Measurements from ENCODE around the gene KIRREL3. TPM values are rescaled to one million over a fixed set of nuclear protein-coding genes. Genes with fewer than 3 reads are reported as not detected.

Gene KIRREL3
- total and polyA plus RNA-seq, 8 donors, result 0.06 to 1.1 (median 0.26) TPM; not detected in 2

DNA sequence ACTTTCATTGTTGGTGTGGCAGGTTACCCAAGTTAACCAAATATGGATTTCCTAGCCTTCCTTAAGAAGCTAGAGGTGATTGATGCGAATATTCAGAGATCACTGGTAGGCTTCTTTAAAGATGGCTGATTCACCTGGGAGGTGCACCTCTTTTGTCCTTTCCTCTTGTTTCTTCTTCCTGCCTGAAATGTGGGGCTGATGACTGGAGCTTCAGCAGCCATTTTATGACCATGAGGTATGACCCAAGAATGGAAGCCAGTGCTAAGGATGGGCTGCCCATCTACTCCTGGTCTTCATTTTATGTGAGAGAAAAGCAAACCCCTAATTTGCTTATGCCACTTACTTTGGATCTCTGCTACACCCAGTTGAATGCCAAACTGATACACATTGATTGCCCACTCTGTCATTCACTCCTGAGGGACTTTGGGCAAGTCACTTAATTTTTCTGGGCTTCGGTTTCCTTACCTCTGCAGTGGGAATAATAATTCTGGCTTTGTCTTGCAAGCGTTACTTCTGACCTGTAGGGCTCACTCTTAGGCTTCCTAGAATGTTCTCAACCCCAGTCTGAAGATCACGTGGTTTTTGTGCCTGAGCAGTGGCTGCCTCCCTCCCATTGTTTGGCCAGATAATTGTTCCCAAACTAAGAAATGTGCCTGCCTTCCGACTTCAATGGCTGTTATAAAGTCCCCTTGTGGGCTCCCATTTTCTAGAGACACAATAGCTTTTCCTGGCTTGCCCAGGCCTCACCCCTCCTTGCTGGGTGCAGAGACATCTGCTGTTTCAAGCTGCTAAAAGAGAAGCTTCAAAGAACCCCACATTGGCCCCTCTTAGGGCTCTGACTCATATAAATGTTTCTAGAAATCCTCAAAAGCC is 402.0 kb downstream of the KIRREL3 start:
- DNase-seq, result no peak
- Histone ChIP-seq H3K36me3 (no peaks in the 10 kb centered on the region), H3K27ac (no peak overlapping the region), H3K9me3 (no peaks in the 10 kb centered on the region), H3K4me1 (no peaks in the 10 kb centered on the region), H3K27me3 (no peaks in the 10 kb centered on the region), H3K4me3 (no peak overlapping the region)
- no peak for FAIRE-seq
- intact Hi-C loops (cut with DNase I), result no loop called here
- TF ChIP-seq, protein P1, sequence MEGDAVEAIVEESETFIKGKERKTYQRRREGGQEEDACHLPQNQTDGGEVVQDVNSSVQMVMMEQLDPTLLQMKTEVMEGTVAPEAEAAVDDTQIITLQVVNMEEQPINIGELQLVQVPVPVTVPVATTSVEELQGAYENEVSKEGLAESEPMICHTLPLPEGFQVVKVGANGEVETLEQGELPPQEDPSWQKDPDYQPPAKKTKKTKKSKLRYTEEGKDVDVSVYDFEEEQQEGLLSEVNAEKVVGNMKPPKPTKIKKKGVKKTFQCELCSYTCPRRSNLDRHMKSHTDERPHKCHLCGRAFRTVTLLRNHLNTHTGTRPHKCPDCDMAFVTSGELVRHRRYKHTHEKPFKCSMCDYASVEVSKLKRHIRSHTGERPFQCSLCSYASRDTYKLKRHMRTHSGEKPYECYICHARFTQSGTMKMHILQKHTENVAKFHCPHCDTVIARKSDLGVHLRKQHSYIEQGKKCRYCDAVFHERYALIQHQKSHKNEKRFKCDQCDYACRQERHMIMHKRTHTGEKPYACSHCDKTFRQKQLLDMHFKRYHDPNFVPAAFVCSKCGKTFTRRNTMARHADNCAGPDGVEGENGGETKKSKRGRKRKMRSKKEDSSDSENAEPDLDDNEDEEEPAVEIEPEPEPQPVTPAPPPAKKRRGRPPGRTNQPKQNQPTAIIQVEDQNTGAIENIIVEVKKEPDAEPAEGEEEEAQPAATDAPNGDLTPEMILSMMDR (IDR thresholded peaks at IDR 0.05), result no peak
- no peak for ATAC-seq
- 69 to 74% methylated on average over 5 of the region's 5 CpGs for WGBS, 2 donors

DNA sequence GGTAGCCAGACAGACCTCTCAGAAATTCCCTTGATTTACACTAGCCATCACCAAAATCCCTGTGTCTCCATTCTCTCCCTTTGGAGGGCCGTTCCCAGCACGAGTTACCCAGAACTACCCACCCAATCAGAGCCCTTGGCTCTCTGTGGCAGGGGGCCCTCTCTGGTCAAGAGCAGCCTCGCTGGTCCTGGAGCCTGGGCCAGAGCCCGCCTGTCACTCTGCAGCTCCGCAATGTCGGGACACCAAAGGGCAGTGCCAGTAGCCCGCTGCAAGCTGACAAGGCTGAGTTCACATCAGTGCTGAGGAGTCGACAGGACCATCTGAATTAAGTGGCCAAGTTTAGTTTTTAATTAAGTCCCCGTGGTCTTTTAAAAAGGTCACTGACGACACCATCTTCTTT is 403.5 kb downstream of the KIRREL3 start:
- WGBS, 2 donors, result 73 to 74% methylated on average over 10 of the region's 10 CpGs
- Histone ChIP-seq H3K27ac (no peak overlapping the region), H3K4me3 (no peak overlapping the region), H3K9me3 (no peaks in the 10 kb centered on the region), H3K27me3 (no peaks in the 10 kb centered on the region), H3K36me3 (no peaks in the 10 kb centered on the region), H3K4me1 (no peaks in the 10 kb centered on the region)
- DNase-seq, result no peak
- FAIRE-seq, result no peak
- TF ChIP-seq, protein P1 (IDR thresholded peaks at IDR 0.05), result no peak
- intact Hi-C loops (cut with DNase I), result no loop called here
- no peak for ATAC-seq

DNA sequence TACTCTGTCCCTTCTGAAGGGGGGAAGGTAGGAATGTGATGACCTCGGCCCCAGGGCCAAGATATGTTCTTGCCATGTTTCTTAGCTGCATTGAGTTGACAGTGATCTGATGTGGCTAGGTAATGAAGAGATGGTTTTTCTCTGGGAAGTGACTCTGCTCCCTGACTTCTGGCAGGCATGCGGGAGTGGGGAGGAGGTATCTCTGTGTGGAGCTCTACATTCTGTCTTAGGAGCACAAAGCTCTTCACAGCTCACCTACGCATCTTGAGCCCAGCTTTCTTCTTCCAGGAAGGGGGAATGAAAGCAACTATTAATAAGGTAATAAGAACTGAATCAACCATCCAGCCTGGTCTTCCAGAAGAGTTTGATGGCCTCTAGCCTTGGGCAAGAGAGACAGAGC is 404.1 kb downstream of the KIRREL3 start:
- FAIRE-seq (no peak), DNase-seq (no peak), ATAC-seq (no peak)
- H3K9me3 ChIP-seq, result no peaks in the 10 kb centered on the region
- no peak overlapping the region for H3K27ac ChIP-seq
- intact Hi-C loops (cut with DNase I), result no loop called here
- no peaks in the 10 kb centered on the region for H3K27me3 ChIP-seq
- H3K4me1 ChIP-seq, result no peaks in the 10 kb centered on the region
- no peaks in the 10 kb centered on the region for H3K36me3 ChIP-seq
- TF ChIP-seq, protein P1 (IDR thresholded peaks at IDR 0.05), result no peak
- 74 to 79% methylated on average over 3 of the region's 3 CpGs for whole genome bisulfite sequencing, 2 donors
- H3K4me3 ChIP-seq, result no peak overlapping the region

DNA sequence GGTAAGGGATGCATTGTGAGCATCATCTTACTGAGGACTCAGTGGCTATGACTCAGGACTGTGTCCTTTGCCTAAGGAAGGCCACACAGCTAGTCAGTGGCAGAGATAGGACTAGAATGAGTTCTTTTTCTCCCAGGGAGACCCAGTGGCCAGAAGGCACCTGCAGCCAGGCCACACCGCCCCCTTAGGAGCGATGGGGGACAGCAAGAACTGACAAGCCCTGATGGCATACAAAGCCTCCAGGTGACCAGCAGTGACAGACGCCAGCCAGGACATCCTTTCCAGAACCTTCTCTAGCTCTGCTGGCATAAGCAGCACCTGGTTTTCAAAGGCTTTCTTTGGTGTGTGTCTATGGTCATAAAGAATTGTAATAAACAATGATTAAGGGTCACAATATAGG is 405.0 kb downstream of the KIRREL3 start:
- DNase-seq (no peak), ATAC-seq (no peak), FAIRE-seq (no peak)
- H3K9me3 ChIP-seq, result no peaks in the 10 kb centered on the region
- no peaks in the 10 kb centered on the region for H3K4me1 ChIP-seq
- TF ChIP-seq, protein P1 (IDR thresholded peaks at IDR 0.05), result no peak
- WGBS, 2 donors, result 82 to 92% methylated on average over 3 of the region's 3 CpGs
- H3K27ac ChIP-seq, result no peak overlapping the region
- no peaks in the 10 kb centered on the region for H3K27me3 ChIP-seq
- H3K4me3 ChIP-seq, result no peak overlapping the region
- intact Hi-C loops (cut with DNase I), result no loop called here
- H3K36me3 ChIP-seq, result no peaks in the 10 kb centered on the region

DNA sequence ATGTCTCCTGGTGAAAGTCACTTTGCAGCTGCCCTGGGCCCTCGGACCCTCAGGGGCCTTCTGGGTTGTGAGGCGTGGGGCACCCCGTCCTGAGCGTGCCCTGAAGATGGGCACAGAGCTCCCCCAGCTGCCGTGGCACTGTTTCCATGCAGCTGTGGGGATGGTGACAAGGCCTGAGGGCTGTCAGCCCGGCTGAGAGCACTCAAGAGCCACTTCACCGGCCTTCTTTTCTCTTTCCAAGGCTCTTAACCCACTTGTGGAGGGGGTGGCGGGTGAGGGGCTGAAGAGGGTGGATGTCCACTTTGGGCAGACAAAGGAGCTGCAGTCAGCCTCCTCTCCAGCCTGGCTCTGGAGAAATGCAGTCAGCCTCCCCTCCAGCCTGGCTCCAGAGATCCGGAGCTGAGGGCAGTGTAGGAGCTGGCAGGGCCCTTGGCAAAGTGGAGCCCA is 405.6 kb downstream of the KIRREL3 start:
- FAIRE-seq, result no peak
- DNase-seq, result no peak
- Histone ChIP-seq H3K27ac (no peak overlapping the region), H3K9me3 (no peaks in the 10 kb centered on the region), H3K4me1 (no peaks in the 10 kb centered on the region), H3K4me3 (no peak overlapping the region), H3K27me3 (no peaks in the 10 kb centered on the region), H3K36me3 (no peaks in the 10 kb centered on the region)
- TF ChIP-seq, protein P1 (IDR thresholded peaks at IDR 0.05), result no peak
- intact Hi-C loops (cut with DNase I), result no loop called here
- ATAC-seq, result no peak
- 77 to 89% methylated on average over 9 of the region's 9 CpGs for WGBS, 2 donors

Measured in pancreas (tissue), 10 donors.